OCI-LY1 (cell line): Measurements from ENCODE around the gene MYH7B.

ENCODE experiments used
- CTCF ChIP-seq: fragments of 200-600 bp; sonication (generic), shearing (Covaris generic); IDR thresholded peaks from 2 replicates; pipeline ENCODE4 v1.5.1; 2017; ENCODE audit warnings: mild to moderate bottlenecking, antibody characterized with exemption, low read length, moderate library complexity, mixed read lengths
- EZH2 ChIP-seq: fragments of 200-600 bp; sonication (generic), shearing (Covaris generic); IDR thresholded peaks from 2 replicates; pipeline ENCODE4 v1.8.0; 2017; ENCODE audit warnings: borderline replicate concordance, mixed run types, mild to moderate bottlenecking, antibody characterized with exemption, low read length, moderate library complexity, mixed read lengths

- TF ChIP-seq EZH2 = no peak
- TF ChIP-seq CTCF = no peak
Measured at GRCh38 chr20:34993941-34994508, 38.4 kb downstream of the MYH7B start.
